Panc1 (cell line): ENCODE measurements around the gene CHSY1. TPM values are rescaled to one million over a fixed set of nuclear protein-coding genes. Genes with fewer than 3 reads are reported as not detected.

Source experiments
- ATAC-seq: fragments of 200-7000 bp; cut with Tn5 transposase; 2 replicates; pipeline ENCODE4 v1.9.1; 2020; ENCODE audit warnings: mild to moderate bottlenecking, moderate library complexity
- BruUV-seq: library from RNA; stranded (reverse); fragments of 400-500 nt; replicated peaks from 2 replicates; lab custom pipeline; 2021; lab: Mats Ljungman, UMichigan
- CTCF ChIA-PET: fragments of 300-600 bp; sonication (Branson Sonifier 250); formaldehyde crosslinking; loops from one replicate; lab custom pipeline; 2022; ENCODE audit warnings: antibody characterized with exemption; lab: Charles Lee
- POLR2A ChIA-PET: fragments of 300-600 bp; sonication (Branson Sonifier 250); formaldehyde crosslinking; loops from one replicate; lab custom pipeline; 2022; ENCODE audit warnings: antibody characterized with exemption; lab: Charles Lee
- DNase-seq: peaks from one replicate; pipeline ENCODE4 v3.0.0-alpha.2; 2010; ENCODE audit warnings: low read depth, low spot score
- H3K27ac ChIP-seq: 2 replicates; pipeline ENCODE4 v1.5.1; 2011; ENCODE audit warnings: mild to moderate bottlenecking, low read length, inconsistent platforms
- H3K27me3 ChIP-seq: fragments of 200-500 bp; sonication (Bioruptor generic); 2 replicates; pipeline ENCODE4 v1.6.0; 2014; ENCODE audit warnings: low read length, inconsistent platforms; ENCODE audit not compliant: control insufficient read depth, insufficient read depth
- H3K36me3 ChIP-seq: fragments of 200-500 bp; sonication (Bioruptor generic); 2 replicates; pipeline ENCODE4 v1.5.1; 2014; ENCODE audit warnings: inconsistent platforms, mild to moderate bottlenecking, low read length, moderate library complexity; ENCODE audit not compliant: control insufficient read depth, insufficient read depth
- H3K4me1 ChIP-seq: 2 replicates; pipeline ENCODE4 v1.5.1; 2011; ENCODE audit warnings: inconsistent platforms, mild to moderate bottlenecking, low read length, moderate library complexity; ENCODE audit not compliant: control insufficient read depth, insufficient read depth
- H3K4me3 ChIP-seq, 2 experiments: 2 replicates each; pipeline ENCODE4 v1.5.1; 2011 to 2012; ENCODE audit warnings: low read depth in 2 of 2, low read length in 2 of 2, mild to moderate bottlenecking in 2 of 2, inconsistent platforms in 1 of 2, moderate library complexity in 1 of 2
- H3K9me3 ChIP-seq: fragments of 200-500 bp; sonication (Bioruptor generic); 2 replicates; pipeline ENCODE4 v1.5.1; 2014; ENCODE audit warnings: low read depth, mild to moderate bottlenecking, inconsistent platforms, low read length, moderate library complexity; ENCODE audit not compliant: control insufficient read depth, insufficient read depth
- POLR2AphosphoS5 ChIP-seq: IDR thresholded peaks from 2 replicates; pipeline ENCODE4 v1.6.1; 2012; ENCODE audit warnings: mild to moderate bottlenecking, low read depth, low read length, moderate library complexity
- SIN3A ChIP-seq: IDR thresholded peaks from 2 replicates; pipeline ENCODE4 v1.6.1; 2012; ENCODE audit warnings: low read depth, mild to moderate bottlenecking, low read length, moderate library complexity, borderline replicate concordance; ENCODE audit not compliant: insufficient read depth
- TCF7L2 ChIP-seq: IDR thresholded peaks from 2 replicates; pipeline ENCODE4 v1.6.1; 2011; ENCODE audit warnings: mild to moderate bottlenecking, low read depth, low read length, inconsistent platforms
- in situ Hi-C: cut with HindIII; loops from 2 replicates; pipeline ENCODE4 v1.10.0; 2016; ENCODE audit warnings: low sequenced_read_pairs, low pct_unique_long_range_greater_than_20kb
- intact Hi-C: fragments of 100-400 bp; cut with micrococcal nuclease; formaldehyde crosslinking; loops from one replicate; pipeline ENCODE4 v1.10.0; 2022; ENCODE audit not compliant: unreplicated experiment
- total RNA-seq: library from RNA; stranded (reverse); gene quantifications from one replicate; pipeline ENCODE4 v1.2.1, GENCODE V29; 2021; ENCODE audit not compliant: unreplicated experiment
- TF ChIP-seq, protein P1 (sequence below): fragments of 450-650 bp; IDR thresholded peaks from 2 replicates; pipeline ENCODE4 v1.5.1; 2017; ENCODE audit warnings: mild to moderate bottlenecking
- TF ChIP-seq, protein P2 (sequence below), 2 experiments: IDR thresholded peaks; 2 replicates each; pipeline ENCODE4 v1.6.1; 2011 to 2012; ENCODE audit warnings: low read depth in 2 of 2, control low read depth in 1 of 2, low read length in 1 of 2, mild to moderate bottlenecking in 1 of 2, moderate library complexity in 1 of 2; ENCODE audit not compliant: insufficient read depth in 1 of 2

The CHSY1 gene
- total RNA-seq, 1 experiment from 2014 or later = 50.8 TPM

DNA sequence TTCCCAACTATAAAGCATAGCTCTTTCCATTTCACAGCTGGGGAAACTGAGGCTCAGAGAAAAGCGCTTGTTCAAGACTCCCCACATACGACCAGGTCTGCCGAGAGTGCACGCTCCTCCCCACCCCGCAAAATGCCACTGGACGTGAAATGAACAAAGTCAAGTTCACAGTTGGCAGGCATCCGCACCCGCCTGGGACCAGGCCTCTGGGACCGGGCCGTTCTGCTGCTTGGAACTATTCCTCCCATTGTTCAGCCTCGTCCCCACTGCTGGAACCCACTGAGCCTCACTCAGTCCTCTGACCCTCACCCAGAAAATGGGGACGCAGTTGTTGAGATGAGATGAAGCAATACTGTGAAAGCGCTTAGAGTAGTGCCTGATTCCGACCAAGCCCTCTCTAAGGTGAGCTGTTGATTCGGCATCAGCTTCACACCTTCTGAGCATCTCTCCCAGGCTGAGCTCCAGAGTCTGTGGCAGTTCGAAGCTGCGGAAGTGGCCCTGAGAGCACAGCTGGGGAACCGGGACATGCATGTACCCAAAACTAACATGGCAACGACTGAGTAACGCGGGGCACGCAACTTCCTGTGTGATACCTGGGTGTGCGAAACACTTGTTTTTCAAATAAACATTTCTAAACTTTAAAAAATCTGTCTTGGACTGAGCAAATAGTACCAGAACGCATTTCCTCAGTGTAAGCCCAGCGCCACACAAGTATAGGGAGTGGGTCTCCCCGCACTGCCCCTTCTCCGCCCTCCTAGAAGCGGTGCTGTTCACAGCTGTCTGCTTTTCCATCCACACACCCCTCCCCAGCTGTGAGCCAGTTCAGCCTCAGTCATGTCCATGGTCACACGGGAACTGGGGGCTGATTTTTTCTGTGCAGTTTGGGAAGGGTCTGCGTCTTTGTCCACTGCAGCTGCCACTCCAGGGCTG lies 93.4 kb downstream of the CHSY1 start:
- no peak for DNase-seq
- intact Hi-C loops = no loop called here
- TF ChIP-seq TCF7L2 (no peak), SIN3A (no peak), POLR2AphosphoS5 (no peak)
- TF ChIP-seq, protein P1, sequence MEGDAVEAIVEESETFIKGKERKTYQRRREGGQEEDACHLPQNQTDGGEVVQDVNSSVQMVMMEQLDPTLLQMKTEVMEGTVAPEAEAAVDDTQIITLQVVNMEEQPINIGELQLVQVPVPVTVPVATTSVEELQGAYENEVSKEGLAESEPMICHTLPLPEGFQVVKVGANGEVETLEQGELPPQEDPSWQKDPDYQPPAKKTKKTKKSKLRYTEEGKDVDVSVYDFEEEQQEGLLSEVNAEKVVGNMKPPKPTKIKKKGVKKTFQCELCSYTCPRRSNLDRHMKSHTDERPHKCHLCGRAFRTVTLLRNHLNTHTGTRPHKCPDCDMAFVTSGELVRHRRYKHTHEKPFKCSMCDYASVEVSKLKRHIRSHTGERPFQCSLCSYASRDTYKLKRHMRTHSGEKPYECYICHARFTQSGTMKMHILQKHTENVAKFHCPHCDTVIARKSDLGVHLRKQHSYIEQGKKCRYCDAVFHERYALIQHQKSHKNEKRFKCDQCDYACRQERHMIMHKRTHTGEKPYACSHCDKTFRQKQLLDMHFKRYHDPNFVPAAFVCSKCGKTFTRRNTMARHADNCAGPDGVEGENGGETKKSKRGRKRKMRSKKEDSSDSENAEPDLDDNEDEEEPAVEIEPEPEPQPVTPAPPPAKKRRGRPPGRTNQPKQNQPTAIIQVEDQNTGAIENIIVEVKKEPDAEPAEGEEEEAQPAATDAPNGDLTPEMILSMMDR = no peak
- TF ChIP-seq, protein P2, sequence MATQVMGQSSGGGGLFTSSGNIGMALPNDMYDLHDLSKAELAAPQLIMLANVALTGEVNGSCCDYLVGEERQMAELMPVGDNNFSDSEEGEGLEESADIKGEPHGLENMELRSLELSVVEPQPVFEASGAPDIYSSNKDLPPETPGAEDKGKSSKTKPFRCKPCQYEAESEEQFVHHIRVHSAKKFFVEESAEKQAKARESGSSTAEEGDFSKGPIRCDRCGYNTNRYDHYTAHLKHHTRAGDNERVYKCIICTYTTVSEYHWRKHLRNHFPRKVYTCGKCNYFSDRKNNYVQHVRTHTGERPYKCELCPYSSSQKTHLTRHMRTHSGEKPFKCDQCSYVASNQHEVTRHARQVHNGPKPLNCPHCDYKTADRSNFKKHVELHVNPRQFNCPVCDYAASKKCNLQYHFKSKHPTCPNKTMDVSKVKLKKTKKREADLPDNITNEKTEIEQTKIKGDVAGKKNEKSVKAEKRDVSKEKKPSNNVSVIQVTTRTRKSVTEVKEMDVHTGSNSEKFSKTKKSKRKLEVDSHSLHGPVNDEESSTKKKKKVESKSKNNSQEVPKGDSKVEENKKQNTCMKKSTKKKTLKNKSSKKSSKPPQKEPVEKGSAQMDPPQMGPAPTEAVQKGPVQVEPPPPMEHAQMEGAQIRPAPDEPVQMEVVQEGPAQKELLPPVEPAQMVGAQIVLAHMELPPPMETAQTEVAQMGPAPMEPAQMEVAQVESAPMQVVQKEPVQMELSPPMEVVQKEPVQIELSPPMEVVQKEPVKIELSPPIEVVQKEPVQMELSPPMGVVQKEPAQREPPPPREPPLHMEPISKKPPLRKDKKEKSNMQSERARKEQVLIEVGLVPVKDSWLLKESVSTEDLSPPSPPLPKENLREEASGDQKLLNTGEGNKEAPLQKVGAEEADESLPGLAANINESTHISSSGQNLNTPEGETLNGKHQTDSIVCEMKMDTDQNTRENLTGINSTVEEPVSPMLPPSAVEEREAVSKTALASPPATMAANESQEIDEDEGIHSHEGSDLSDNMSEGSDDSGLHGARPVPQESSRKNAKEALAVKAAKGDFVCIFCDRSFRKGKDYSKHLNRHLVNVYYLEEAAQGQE (IDR thresholded peaks at IDR 0.05; ENCODE audit: insufficient read depth in 1 of 2, low read depth in 2 of 2, low read length in 1 of 2) = no peak
- POLR2A ChIA-PET = no interaction called here
- no TSS peak for BruUV-seq
- no peaks in the 10 kb centered on the region for H3K36me3 ChIP-seq
- 0 out of 2 replicates have a peak overlapping the region, but pooled peaks have one; percentile 30 for H3K27ac ChIP-seq
- H3K4me1 ChIP-seq = peaks cover 4% of the 10 kb centered on the region
- in situ Hi-C loops = no loop called here
- CTCF ChIA-PET = no interaction called here
- H3K27me3 ChIP-seq = no peaks in the 10 kb centered on the region
- H3K9me3 ChIP-seq = no peaks in the 10 kb centered on the region
- no peak for ATAC-seq
- no peak overlapping the region for H3K4me3 ChIP-seq

DNA sequence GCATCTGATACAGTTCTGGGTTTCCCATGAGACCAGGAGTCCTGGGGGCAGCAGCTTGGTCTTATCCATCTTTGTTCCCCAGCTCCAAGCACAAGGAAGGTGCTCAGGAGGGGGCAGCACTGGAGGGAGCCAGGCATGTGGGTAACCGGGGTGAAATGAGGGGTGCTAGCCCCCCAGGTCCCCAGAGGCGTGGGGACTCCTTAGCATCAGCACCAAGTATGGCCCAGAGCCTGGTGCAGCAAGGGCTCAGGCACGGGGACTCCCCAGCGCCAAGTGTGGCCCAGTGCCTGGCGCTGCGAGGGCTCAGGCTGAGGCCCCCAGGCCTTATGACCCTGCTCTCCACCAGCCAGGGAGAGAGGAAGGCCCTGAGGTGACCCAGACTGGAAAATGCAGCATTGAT lies 94.1 kb downstream of the CHSY1 start:
- H3K27ac ChIP-seq = no peak overlapping the region
- ATAC-seq (no peak), DNase-seq (no peak)
- no peaks in the 10 kb centered on the region for H3K27me3 ChIP-seq
- no peak for TF ChIP-seq SIN3A
- TF ChIP-seq POLR2AphosphoS5 = no peak
- TF ChIP-seq, protein P1 = no peak
- TF ChIP-seq TCF7L2 = no peak
- TF ChIP-seq, protein P2 (IDR thresholded peaks at IDR 0.05; ENCODE audit: insufficient read depth in 1 of 2, low read depth in 2 of 2, low read length in 1 of 2) = no peak
- in situ Hi-C loops (no loop called here), intact Hi-C loops (no loop called here)
- no TSS peak for BruUV-seq
- H3K4me3 ChIP-seq = no peak overlapping the region
- H3K4me1 ChIP-seq = peaks cover 4% of the 10 kb centered on the region
- H3K36me3 ChIP-seq = no peaks in the 10 kb centered on the region
- CTCF ChIA-PET = no interaction called here
- no peaks in the 10 kb centered on the region for H3K9me3 ChIP-seq
- POLR2A ChIA-PET = no interaction called here
